Esophagus muscularis mucosa (tissue), 4 donors: ENCODE results near the gene MTPN. TPM values are rescaled to one million over a fixed set of nuclear protein-coding genes. Genes with fewer than 3 reads are reported as not detected.

Experiments used
- DNase-seq: peaks from one replicate; pipeline ENCODE4 v3.0.0-alpha.2; 2017; ENCODE audit errors: extremely low spot score
- H3K27ac ChIP-seq, 4 donors: fragments of 200-600 bp; sonication (generic); replicated peaks in 1 of 4; 1 replicate in 3 of 4; 2 replicates in 1 of 4; pipeline ENCODE4 v1.5.1; 2016 to 2019; ENCODE audit warnings: mild to moderate bottlenecking in 1 of 4
- H3K27me3 ChIP-seq, 4 donors: fragments of 200-600 bp; sonication (generic); one replicate each; pipeline versions ENCODE4 v1.5.1 to v1.6.0; 2016 to 2019
- H3K36me3 ChIP-seq, 4 donors: fragments of 200-600 bp; sonication (generic); one replicate each; pipeline ENCODE4 v1.5.1; 2016 to 2019
- H3K4me1 ChIP-seq, 4 donors: fragments of 200-600 bp; sonication (generic); one replicate each; pipeline ENCODE4 v1.5.1; 2016 to 2019
- H3K4me3 ChIP-seq, 4 donors: fragments of 200-600 bp; sonication (generic); 1 replicate in 2 of 4; 2 replicates in 2 of 4; pipeline ENCODE4 v1.5.1; 2016 to 2019; ENCODE audit warnings: mild to moderate bottlenecking in 4 of 4, moderate library complexity in 1 of 4
- H3K9me3 ChIP-seq, 4 donors: fragments of 200-600 bp; sonication (generic); 1 replicate in 3 of 4; 2 replicates in 1 of 4; pipeline ENCODE4 v1.5.1; 2016 to 2019
- EP300 ChIP-seq: sonication (generic); formaldehyde crosslinking; IDR thresholded peaks from one replicate; pipeline ENCODE4 v1.6.1; 2017; ENCODE audit warnings: antibody characterized with exemption
- POLR2A ChIP-seq: fragments of 450-650 bp; IDR thresholded peaks from one replicate; pipeline ENCODE4 v1.6.1; 2017; ENCODE audit warnings: antibody characterized with exemption, moderate library complexity, mild to moderate bottlenecking, low read depth
- POLR2AphosphoS5 ChIP-seq, 2 donors: sonication (generic); formaldehyde crosslinking; IDR thresholded peaks; one replicate each; pipeline ENCODE4 v1.6.1; 2017; ENCODE audit warnings: antibody characterized with exemption in 2 of 2
- WGBS: methylation state at CpG from one replicate; pipeline ENCODE4 v1.1.5; 2018; 5-methylcytosine and 5-hydroxymethylcytosine counted together
- intact Hi-C: fragments of 100-400 bp; cut with DNase I; formaldehyde crosslinking; loops from one replicate; pipeline ENCODE4 v1.15.1; 2023
- total RNA-seq, 4 donors: library from RNA; depleted of rRNA; stranded (reverse); fragments of >200 nt; gene quantifications; one replicate each; pipeline versions ENCODE4 v1.1.0 to v1.2.1, GENCODE V29; 2016
- TF ChIP-seq, protein P1 (sequence below), 3 experiments: fragments of 200-600 bp in 2 of 3; fragments of 450-650 bp in 1 of 3; sonication (generic) in 2 of 3; IDR thresholded peaks; one replicate each; pipeline ENCODE4 v1.5.1; 2017 to 2019; ENCODE audit warnings: antibody characterized with exemption in 3 of 3, mild to moderate bottlenecking in 2 of 3, moderate library complexity in 1 of 3

MTPN gene
- total RNA-seq, 4 donors from 2014 or later = 68.8 to 74.9 (median 71.5) TPM

- no peaks in the 10 kb centered on the region for H3K9me3 ChIP-seq
- no peak overlapping the region for H3K27ac ChIP-seq
- no peak for DNase-seq
- no peaks in the 10 kb centered on the region for H3K36me3 ChIP-seq
- peaks cover 9 to 23% (median 14%) of the 10 kb centered on the region in 4 donors for H3K4me1 ChIP-seq
- no peaks in the 10 kb centered on the region for H3K27me3 ChIP-seq
- intact Hi-C loops = no loop called here
- no peak overlapping the region for H3K4me3 ChIP-seq
- no peak for TF ChIP-seq EP300
- TF ChIP-seq POLR2A = no peak
- TF ChIP-seq POLR2AphosphoS5 (IDR thresholded peaks at IDR 0.05) = no peak
- TF ChIP-seq, protein P1, sequence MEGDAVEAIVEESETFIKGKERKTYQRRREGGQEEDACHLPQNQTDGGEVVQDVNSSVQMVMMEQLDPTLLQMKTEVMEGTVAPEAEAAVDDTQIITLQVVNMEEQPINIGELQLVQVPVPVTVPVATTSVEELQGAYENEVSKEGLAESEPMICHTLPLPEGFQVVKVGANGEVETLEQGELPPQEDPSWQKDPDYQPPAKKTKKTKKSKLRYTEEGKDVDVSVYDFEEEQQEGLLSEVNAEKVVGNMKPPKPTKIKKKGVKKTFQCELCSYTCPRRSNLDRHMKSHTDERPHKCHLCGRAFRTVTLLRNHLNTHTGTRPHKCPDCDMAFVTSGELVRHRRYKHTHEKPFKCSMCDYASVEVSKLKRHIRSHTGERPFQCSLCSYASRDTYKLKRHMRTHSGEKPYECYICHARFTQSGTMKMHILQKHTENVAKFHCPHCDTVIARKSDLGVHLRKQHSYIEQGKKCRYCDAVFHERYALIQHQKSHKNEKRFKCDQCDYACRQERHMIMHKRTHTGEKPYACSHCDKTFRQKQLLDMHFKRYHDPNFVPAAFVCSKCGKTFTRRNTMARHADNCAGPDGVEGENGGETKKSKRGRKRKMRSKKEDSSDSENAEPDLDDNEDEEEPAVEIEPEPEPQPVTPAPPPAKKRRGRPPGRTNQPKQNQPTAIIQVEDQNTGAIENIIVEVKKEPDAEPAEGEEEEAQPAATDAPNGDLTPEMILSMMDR (IDR thresholded peaks at IDR 0.05) = no peak
Observed at GRCh38 chr7:135959646-135960363, 17.4 kb downstream of the MTPN start.

- DNase-seq = no peak
- H3K9me3 ChIP-seq = no peaks in the 10 kb centered on the region
- no peak overlapping the region for H3K27ac ChIP-seq
- intact Hi-C loops = no loop called here
- H3K27me3 ChIP-seq = no peaks in the 10 kb centered on the region
- peaks cover 0 to 15% (median 9%) of the 10 kb centered on the region in 4 donors for H3K4me1 ChIP-seq
- TF ChIP-seq EP300 (no peak), POLR2AphosphoS5 (IDR thresholded peaks at IDR 0.05) (no peak), POLR2A (no peak)
- TF ChIP-seq, protein P1 (IDR thresholded peaks at IDR 0.05) = no peak
- no peak overlapping the region for H3K4me3 ChIP-seq
- no peaks in the 10 kb centered on the region for H3K36me3 ChIP-seq
- WGBS = 91% methylated on average over 1 of the region's 1 CpG
Observed at GRCh38 chr7:135958173-135958572, 19.0 kb downstream of the MTPN start.

DNA sequence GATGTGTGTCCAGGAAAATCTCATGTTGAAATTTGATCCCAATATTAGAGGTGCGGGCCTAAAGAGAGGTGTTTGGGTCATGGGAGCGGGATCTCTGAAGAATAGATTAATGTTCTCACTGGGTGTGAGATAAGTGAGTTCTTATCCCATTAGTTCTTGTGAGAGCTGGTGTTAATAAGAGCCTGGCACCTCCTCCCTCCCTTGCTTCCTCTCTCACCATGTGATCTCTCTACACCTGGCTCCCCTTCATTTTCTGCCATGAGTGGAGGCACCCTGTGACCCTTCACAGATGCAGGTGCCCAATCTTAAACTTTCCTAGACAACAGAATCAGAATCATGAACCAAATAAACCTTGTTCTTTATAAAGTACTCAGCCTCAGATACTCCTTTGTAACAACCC, 19.5 kb downstream of the MTPN start:
- Histone ChIP-seq H3K36me3 (no peaks in the 10 kb centered on the region), H3K4me3 (no peak overlapping the region), H3K27ac (no peak overlapping the region), H3K4me1 (peaks cover 0 to 15% (median 7%) of the 10 kb centered on the region in 4 donors), H3K9me3 (no peaks in the 10 kb centered on the region), H3K27me3 (no peaks in the 10 kb centered on the region)
- DNase-seq = no peak
- intact Hi-C loops = no loop called here
- WGBS = 90% methylated on average over 2 of the region's 2 CpGs
- TF ChIP-seq, protein P1 (IDR thresholded peaks at IDR 0.05) = no peak
- TF ChIP-seq POLR2A (no peak), POLR2AphosphoS5 (IDR thresholded peaks at IDR 0.05) (no peak), EP300 (no peak)

- Histone ChIP-seq H3K4me1 (peaks cover 0 to 10% (median 5%) of the 10 kb centered on the region in 4 donors), H3K27ac (no peak overlapping the region), H3K27me3 (no peaks in the 10 kb centered on the region), H3K36me3 (peaks cover 0 to 2% (median under 1%) of the 10 kb centered on the region in 4 donors), H3K4me3 (no peak overlapping the region), H3K9me3 (no peaks in the 10 kb centered on the region)
- TF ChIP-seq EP300 = no peak
- TF ChIP-seq POLR2A = no peak
- no peak for TF ChIP-seq POLR2AphosphoS5 (IDR thresholded peaks at IDR 0.05)
- TF ChIP-seq, protein P1 (IDR thresholded peaks at IDR 0.05) = no peak
- DNase-seq = no peak
- intact Hi-C loops = no loop called here
- 95% methylated on average over 2 of the region's 2 CpGs for WGBS
Observed at GRCh38 chr7:135956393-135956792, 20.8 kb downstream of the MTPN start.

DNA sequence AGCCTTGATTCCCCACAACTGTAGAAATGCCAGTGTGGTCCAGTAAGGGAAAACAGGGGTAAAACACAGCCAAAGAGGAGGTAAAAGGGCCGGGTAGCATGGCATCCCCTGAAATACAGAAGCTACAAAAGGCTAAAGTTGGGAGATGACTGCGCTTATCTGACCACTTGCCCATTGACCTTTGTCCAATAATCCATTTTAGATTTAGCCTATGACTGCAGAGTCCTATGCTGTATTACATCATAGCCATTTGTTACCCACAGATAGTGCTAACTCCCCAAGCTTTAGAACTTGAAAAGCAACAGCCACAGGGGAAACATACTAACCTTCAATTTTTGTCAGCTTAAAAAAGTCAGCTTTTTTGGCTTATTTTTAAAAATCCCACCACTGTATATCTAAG, 26.2 kb downstream of the MTPN start:
- Histone ChIP-seq H3K27me3 (no peaks in the 10 kb centered on the region), H3K27ac (no peak overlapping the region), H3K4me3 (no peak overlapping the region), H3K9me3 (no peaks in the 10 kb centered on the region), H3K4me1 (peaks cover 0 to 12% (median under 1%) of the 10 kb centered on the region in 4 donors), H3K36me3 (peaks cover 0 to 43% (median 19%) of the 10 kb centered on the region in 4 donors)
- DNase-seq = no peak
- intact Hi-C loops = no loop called here
- WGBS = 89% methylated on average over 2 of the region's 2 CpGs
- no peak for TF ChIP-seq POLR2A
- TF ChIP-seq, protein P1 (IDR thresholded peaks at IDR 0.05) = no peak
- no peak for TF ChIP-seq POLR2AphosphoS5 (IDR thresholded peaks at IDR 0.05)
- TF ChIP-seq EP300 = no peak
